HEK293 (cell line): ENCODE data around the gene CENPVL3.

Source experiments
- CTCF ChIA-PET: fragments of 350-600 bp; formaldehyde crosslinking; extraction: SDS; loops from one replicate; lab custom pipeline; 2021; ENCODE audit warnings: antibody characterized with exemption; lab: Yijun Ruan, JAX
- POLR2A ChIA-PET: fragments of 300-600 bp; formaldehyde crosslinking; extraction: SDS; loops from one replicate; lab custom pipeline; 2020; ENCODE audit warnings: antibody characterized with exemption, inconsistent platforms; lab: Yijun Ruan, JAX
- H3K27ac ChIP-seq: fragments of 200-500 bp; sonication (Bioruptor generic); 2 replicates; pipeline ENCODE4 v1.5.1; 2014; ENCODE audit warnings: low read depth, low read length, control low read depth, inconsistent platforms; ENCODE audit errors: extremely low read depth
- H3K36me3 ChIP-seq, 2 experiments: fragments of 200-500 bp in 1 of 2; sonication (Bioruptor generic) in 1 of 2; 1 replicate in 1 of 2; 2 replicates in 1 of 2; pipeline ENCODE4 v1.5.1; 2014 to 2017; ENCODE audit warnings: inconsistent platforms in 2 of 2, low read length in 2 of 2; ENCODE audit not compliant: control insufficient read depth in 2 of 2, insufficient read depth in 1 of 2
- H3K4me1 ChIP-seq: fragments of 200-500 bp; sonication (Bioruptor generic); 2 replicates; pipeline ENCODE4 v1.5.1; 2014; ENCODE audit warnings: mild to moderate bottlenecking, low read length, inconsistent platforms; ENCODE audit not compliant: control insufficient read depth, insufficient read depth
- H3K4me3 ChIP-seq: 2 replicates; pipeline ENCODE4 v1.5.1; 2011; ENCODE audit warnings: low read depth, mild to moderate bottlenecking, control low read depth, low read length, moderate library complexity
- H3K9me3 ChIP-seq: fragments of 200-500 bp; sonication (Bioruptor generic); 2 replicates; pipeline ENCODE4 v1.5.1; 2014; ENCODE audit warnings: low read depth, low read length, inconsistent platforms; ENCODE audit not compliant: control insufficient read depth, insufficient read depth
- EGR2 ChIP-seq: fragments of 450-650 bp; formaldehyde crosslinking; IDR thresholded peaks from 2 replicates; pipeline ENCODE4 v1.5.1; 2016; ENCODE audit warnings: low read depth, missing biosample characterization, missing genetic modification characterization
- KLF7 ChIP-seq: fragments of 450-650 bp; formaldehyde crosslinking; IDR thresholded peaks from 2 replicates; pipeline ENCODE4 v1.5.1; 2016; ENCODE audit warnings: missing biosample characterization, missing genetic modification characterization, borderline replicate concordance
- OVOL3 ChIP-seq: fragments of 450-650 bp; formaldehyde crosslinking; IDR thresholded peaks from 2 replicates; pipeline ENCODE4 v1.5.1; 2016; ENCODE audit warnings: missing biosample characterization, missing genetic modification characterization
- PRDM1 ChIP-seq: fragments of 450-650 bp; formaldehyde crosslinking; IDR thresholded peaks from 2 replicates; pipeline ENCODE4; 2016; ENCODE audit warnings: missing biosample characterization, missing genetic modification characterization
- ZFHX2 ChIP-seq: fragments of 450-650 bp; formaldehyde crosslinking; conservative IDR thresholded peaks from 2 replicates; pipeline ENCODE4 v1.5.1; 2016; ENCODE audit warnings: missing biosample characterization, missing genetic modification characterization
- ZNF157 ChIP-seq: fragments of 450-650 bp; formaldehyde crosslinking; IDR thresholded peaks from 2 replicates; pipeline ENCODE4 v1.5.1; 2016; ENCODE audit warnings: missing biosample characterization, missing genetic modification characterization
- ZNF211 ChIP-seq: fragments of 450-650 bp; formaldehyde crosslinking; IDR thresholded peaks from 2 replicates; pipeline ENCODE4 v1.5.1; 2016; ENCODE audit warnings: low read depth, missing biosample characterization, missing genetic modification characterization
- ZNF423 ChIP-seq: fragments of 450-650 bp; formaldehyde crosslinking; IDR thresholded peaks from 2 replicates; pipeline ENCODE4 v1.5.1; 2016; ENCODE audit warnings: missing biosample characterization, missing genetic modification characterization
- ZNF433 ChIP-seq: fragments of 450-650 bp; formaldehyde crosslinking; IDR thresholded peaks from 2 replicates; pipeline ENCODE4 v1.5.1; 2016; ENCODE audit warnings: missing biosample characterization, missing genetic modification characterization, low read depth
- ZNF521 ChIP-seq: fragments of 450-650 bp; formaldehyde crosslinking; IDR thresholded peaks from 2 replicates; pipeline ENCODE4 v1.5.1; 2017; ENCODE audit warnings: missing biosample characterization, mild to moderate bottlenecking, missing genetic modification characterization
- ZNF600 ChIP-seq: fragments of 450-650 bp; formaldehyde crosslinking; IDR thresholded peaks from 2 replicates; pipeline ENCODE4 v1.5.1; 2016; ENCODE audit warnings: missing biosample characterization, missing genetic modification characterization
- ZNF670 ChIP-seq: fragments of 450-650 bp; formaldehyde crosslinking; IDR thresholded peaks from 2 replicates; pipeline ENCODE4 v1.5.1; 2016; ENCODE audit warnings: missing biosample characterization, missing genetic modification characterization, low read depth
- ZNF701 ChIP-seq: fragments of 450-650 bp; formaldehyde crosslinking; IDR thresholded peaks from 2 replicates; pipeline ENCODE4 v1.5.1; 2016; ENCODE audit warnings: missing biosample characterization, missing genetic modification characterization
- TF ChIP-seq, protein P1 (sequence below): fragments of 450-650 bp; formaldehyde crosslinking; optimal IDR thresholded peaks from 2 replicates; pipeline ENCODE3; 2016; ENCODE audit warnings: missing biosample characterization, mild to moderate bottlenecking, missing genetic modification characterization
- TF ChIP-seq, protein P2 (sequence below): sonication (generic); formaldehyde crosslinking; IDR thresholded peaks from 2 replicates; pipeline ENCODE4 v1.8.1; 2022; ENCODE audit warnings: mild to moderate bottlenecking, moderate library complexity, missing genetic modification reagents
- TF ChIP-seq, protein P3 (sequence below): fragments of 450-650 bp; formaldehyde crosslinking; IDR thresholded peaks from 2 replicates; pipeline ENCODE4 v1.5.1; 2016; ENCODE audit warnings: missing biosample characterization, missing genetic modification characterization
- TF ChIP-seq, protein P4 (sequence below): fragments of 450-650 bp; formaldehyde crosslinking; IDR thresholded peaks from 2 replicates; pipeline ENCODE4 v1.5.1; 2016; ENCODE audit warnings: missing biosample characterization, missing genetic modification characterization
- TF ChIP-seq, protein P5 (sequence below): fragments of 450-650 bp; formaldehyde crosslinking; IDR thresholded peaks from 2 replicates; pipeline ENCODE4 v1.5.0; 2017; ENCODE audit warnings: missing biosample characterization, missing genetic modification characterization, borderline replicate concordance
- TF ChIP-seq, protein P6 (sequence below): fragments of 450-650 bp; formaldehyde crosslinking; IDR thresholded peaks from 2 replicates; pipeline ENCODE4 v1.5.1; 2016; ENCODE audit warnings: missing biosample characterization, missing genetic modification characterization, borderline replicate concordance

The CENPVL3 gene

DNA sequence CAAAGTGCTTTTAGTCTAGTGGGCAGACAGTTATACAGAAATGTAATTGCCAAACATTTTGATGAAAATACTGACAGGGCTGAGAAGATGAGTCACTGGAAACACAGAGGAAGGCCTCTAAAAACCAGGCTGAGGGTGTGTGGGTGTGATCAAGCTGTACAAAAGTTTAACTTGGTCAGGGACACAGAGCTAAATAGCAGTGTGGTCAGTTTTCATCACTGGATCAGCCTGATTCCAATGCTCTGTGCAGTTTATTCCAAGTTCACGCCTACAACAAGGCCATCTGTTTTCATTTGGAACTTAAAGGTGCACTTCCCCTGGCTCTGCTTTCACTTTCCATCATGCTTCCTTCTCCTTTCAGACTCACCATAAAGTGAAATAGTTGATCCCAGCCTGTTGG, 10.6 kb downstream of the CENPVL3 start:
- no peaks in the 10 kb centered on the region for H3K4me1 ChIP-seq
- H3K27ac ChIP-seq, result no peak overlapping the region
- TF ChIP-seq, protein P1, sequence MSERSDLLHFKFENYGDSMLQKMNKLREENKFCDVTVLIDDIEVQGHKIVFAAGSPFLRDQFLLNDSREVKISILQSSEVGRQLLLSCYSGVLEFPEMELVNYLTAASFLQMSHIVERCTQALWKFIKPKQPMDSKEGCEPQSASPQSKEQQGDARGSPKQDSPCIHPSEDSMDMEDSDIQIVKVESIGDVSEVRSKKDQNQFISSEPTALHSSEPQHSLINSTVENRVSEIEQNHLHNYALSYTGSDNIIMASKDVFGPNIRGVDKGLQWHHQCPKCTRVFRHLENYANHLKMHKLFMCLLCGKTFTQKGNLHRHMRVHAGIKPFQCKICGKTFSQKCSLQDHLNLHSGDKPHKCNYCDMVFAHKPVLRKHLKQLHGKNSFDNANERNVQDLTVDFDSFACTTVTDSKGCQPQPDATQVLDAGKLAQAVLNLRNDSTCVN, result no peak
- TF ChIP-seq KLF7 (tag by site-specific recombination) (no peak), OVOL3 (tag by site-specific recombination) (no peak), ZNF521 (tag by site-specific recombination) (no peak), ZNF600 (no peak), ZNF701 (tag by site-specific recombination) (no peak), PRDM1 (tag by site-specific recombination) (no peak), ZNF433 (tag by site-specific recombination) (no peak), ZNF423 (tag by site-specific recombination) (no peak), ZNF157 (tag by site-specific recombination) (no peak), ZFHX2 (tag by site-specific recombination) (no peak), ZNF211 (no peak), ZNF670 (tag by site-specific recombination) (no peak)
- TF ChIP-seq, protein P2, sequence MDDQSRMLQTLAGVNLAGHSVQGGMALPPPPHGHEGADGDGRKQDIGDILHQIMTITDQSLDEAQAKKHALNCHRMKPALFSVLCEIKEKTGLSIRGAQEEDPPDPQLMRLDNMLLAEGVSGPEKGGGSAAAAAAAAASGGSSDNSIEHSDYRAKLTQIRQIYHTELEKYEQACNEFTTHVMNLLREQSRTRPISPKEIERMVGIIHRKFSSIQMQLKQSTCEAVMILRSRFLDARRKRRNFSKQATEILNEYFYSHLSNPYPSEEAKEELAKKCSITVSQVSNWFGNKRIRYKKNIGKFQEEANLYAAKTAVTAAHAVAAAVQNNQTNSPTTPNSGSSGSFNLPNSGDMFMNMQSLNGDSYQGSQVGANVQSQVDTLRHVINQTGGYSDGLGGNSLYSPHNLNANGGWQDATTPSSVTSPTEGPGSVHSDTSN, result no peak
- no peak overlapping the region for H3K4me3 ChIP-seq
- CTCF ChIA-PET, result no interaction called here
- no peaks in the 10 kb centered on the region for H3K9me3 ChIP-seq
- POLR2A ChIA-PET, result no interaction called here
- H3K36me3 ChIP-seq, result no peaks in the 10 kb centered on the region

DNA sequence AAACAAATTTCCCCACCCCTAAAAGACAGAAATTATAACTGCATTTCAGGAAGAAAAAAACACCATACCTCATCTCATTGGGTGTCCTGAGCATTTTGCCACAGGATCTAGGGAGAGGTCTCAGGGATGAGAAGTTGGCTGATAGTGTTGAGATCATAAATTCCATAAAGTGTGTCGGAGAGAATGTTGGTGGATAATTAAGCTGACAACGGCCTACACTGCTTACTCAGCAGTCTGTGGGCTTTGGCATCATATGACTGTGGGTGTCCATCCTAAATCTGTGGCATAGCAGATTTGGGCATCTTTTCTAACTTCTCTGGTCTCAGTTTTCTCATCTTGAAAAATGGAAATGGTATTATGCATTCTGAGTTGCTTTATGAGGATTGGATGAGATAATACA, 12.3 kb downstream of the CENPVL3 start:
- Histone ChIP-seq H3K9me3 (no peaks in the 10 kb centered on the region), H3K27ac (no peak overlapping the region), H3K4me1 (no peaks in the 10 kb centered on the region), H3K4me3 (no peak overlapping the region), H3K36me3 (no peaks in the 10 kb centered on the region)
- peak; percentile 43; the same call in 1 of the 2 replicates for TF ChIP-seq EGR2 (tag by site-specific recombination)
- TF ChIP-seq ZFHX2 (tag by site-specific recombination), result peak; percentile 44
- TF ChIP-seq, protein P3, sequence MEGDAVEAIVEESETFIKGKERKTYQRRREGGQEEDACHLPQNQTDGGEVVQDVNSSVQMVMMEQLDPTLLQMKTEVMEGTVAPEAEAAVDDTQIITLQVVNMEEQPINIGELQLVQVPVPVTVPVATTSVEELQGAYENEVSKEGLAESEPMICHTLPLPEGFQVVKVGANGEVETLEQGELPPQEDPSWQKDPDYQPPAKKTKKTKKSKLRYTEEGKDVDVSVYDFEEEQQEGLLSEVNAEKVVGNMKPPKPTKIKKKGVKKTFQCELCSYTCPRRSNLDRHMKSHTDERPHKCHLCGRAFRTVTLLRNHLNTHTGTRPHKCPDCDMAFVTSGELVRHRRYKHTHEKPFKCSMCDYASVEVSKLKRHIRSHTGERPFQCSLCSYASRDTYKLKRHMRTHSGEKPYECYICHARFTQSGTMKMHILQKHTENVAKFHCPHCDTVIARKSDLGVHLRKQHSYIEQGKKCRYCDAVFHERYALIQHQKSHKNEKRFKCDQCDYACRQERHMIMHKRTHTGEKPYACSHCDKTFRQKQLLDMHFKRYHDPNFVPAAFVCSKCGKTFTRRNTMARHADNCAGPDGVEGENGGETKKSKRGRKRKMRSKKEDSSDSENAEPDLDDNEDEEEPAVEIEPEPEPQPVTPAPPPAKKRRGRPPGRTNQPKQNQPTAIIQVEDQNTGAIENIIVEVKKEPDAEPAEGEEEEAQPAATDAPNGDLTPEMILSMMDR (tag by site-specific recombination), result no peak
- POLR2A ChIA-PET, result no interaction called here
- CTCF ChIA-PET, result no interaction called here

DNA sequence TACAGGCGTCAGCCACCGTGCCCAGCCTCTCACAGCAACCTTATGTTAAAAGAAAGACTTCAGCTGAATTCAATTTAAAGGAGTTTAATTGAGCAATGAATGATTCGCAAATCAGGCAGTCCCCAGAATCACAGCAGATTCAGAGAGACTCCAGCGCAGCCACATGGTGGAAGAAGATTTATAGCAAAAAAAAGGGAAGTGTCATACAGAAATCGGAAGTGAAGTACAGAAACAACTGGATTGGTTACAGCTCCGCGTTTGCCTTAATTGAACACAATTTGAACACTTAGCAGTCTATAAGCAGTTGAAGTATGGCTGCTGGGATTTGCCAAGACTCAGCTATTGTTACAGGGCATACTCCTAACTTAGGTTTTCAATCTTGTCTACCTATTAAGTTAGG, 19.8 kb downstream of the CENPVL3 start:
- Histone ChIP-seq H3K4me3 (no peak overlapping the region), H3K36me3 (no peaks in the 10 kb centered on the region), H3K4me1 (no peaks in the 10 kb centered on the region), H3K9me3 (no peaks in the 10 kb centered on the region), H3K27ac (no peak overlapping the region)
- CTCF ChIA-PET, result no interaction called here
- POLR2A ChIA-PET, result no interaction called here
- TF ChIP-seq, protein P4, sequence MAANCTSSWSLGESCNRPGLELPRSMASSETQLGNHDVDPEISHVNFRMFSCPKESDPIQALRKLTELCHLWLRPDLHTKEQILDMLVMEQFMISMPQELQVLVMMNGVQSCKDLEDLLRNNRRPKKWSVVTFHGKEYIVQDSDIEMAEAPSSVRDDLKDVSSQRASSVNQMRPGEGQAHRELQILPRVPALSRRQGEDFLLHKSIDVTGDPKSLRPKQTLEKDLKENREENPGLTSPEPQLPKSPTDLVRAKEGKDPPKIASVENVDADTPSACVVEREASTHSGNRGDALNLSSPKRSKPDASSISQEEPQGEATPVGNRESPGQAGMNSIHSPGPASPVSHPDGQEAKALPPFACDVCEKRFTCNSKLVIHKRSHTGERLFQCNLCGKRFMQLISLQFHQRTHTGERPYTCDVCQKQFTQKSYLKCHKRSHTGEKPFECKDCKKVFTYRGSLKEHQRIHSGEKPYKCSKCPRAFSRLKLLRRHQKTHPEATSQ (tag by site-specific recombination), result no peak
- TF ChIP-seq, protein P5, sequence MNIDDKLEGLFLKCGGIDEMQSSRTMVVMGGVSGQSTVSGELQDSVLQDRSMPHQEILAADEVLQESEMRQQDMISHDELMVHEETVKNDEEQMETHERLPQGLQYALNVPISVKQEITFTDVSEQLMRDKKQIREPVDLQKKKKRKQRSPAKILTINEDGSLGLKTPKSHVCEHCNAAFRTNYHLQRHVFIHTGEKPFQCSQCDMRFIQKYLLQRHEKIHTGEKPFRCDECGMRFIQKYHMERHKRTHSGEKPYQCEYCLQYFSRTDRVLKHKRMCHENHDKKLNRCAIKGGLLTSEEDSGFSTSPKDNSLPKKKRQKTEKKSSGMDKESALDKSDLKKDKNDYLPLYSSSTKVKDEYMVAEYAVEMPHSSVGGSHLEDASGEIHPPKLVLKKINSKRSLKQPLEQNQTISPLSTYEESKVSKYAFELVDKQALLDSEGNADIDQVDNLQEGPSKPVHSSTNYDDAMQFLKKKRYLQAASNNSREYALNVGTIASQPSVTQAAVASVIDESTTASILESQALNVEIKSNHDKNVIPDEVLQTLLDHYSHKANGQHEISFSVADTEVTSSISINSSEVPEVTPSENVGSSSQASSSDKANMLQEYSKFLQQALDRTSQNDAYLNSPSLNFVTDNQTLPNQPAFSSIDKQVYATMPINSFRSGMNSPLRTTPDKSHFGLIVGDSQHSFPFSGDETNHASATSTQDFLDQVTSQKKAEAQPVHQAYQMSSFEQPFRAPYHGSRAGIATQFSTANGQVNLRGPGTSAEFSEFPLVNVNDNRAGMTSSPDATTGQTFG, result no peak
- TF ChIP-seq, protein P6, sequence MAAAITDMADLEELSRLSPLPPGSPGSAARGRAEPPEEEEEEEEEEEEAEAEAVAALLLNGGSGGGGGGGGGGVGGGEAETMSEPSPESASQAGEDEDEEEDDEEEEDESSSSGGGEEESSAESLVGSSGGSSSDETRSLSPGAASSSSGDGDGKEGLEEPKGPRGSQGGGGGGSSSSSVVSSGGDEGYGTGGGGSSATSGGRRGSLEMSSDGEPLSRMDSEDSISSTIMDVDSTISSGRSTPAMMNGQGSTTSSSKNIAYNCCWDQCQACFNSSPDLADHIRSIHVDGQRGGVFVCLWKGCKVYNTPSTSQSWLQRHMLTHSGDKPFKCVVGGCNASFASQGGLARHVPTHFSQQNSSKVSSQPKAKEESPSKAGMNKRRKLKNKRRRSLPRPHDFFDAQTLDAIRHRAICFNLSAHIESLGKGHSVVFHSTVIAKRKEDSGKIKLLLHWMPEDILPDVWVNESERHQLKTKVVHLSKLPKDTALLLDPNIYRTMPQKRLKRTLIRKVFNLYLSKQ (tag by site-specific recombination), result no peak
